Fibroblast of lung (primary cell): ENCODE measurements around the gene SUMF2. TPM values are rescaled to one million over a fixed set of nuclear protein-coding genes. Genes with fewer than 3 reads are reported as not detected.

Source experiments
- DNase-seq, 2 donors: peaks; one replicate each; pipeline versions ENCODE4 v3.0.0 to v3.0.0-alpha.2; 2010; ENCODE audit warnings: low read depth in 2 of 2
- H2AFZ ChIP-seq: 2 replicates; pipeline ENCODE4 v1.5.1; 2012; ENCODE audit warnings: low read length, control low read depth, inconsistent platforms
- H3K27ac ChIP-seq: 2 replicates; pipeline ENCODE4 v1.5.1; 2011; ENCODE audit warnings: low read length, control low read depth; ENCODE audit not compliant: insufficient read depth
- H3K27me3 ChIP-seq: 2 replicates; pipeline ENCODE4 v1.5.1; 2011; ENCODE audit warnings: mild to moderate bottlenecking, low read length; ENCODE audit not compliant: control insufficient read depth, insufficient read depth
- H3K36me3 ChIP-seq: 2 replicates; pipeline ENCODE4 v1.5.1; 2011; ENCODE audit warnings: low read length; ENCODE audit not compliant: control insufficient read depth, insufficient read depth
- H3K4me1 ChIP-seq: 2 replicates; pipeline ENCODE4 v1.5.1; 2011; ENCODE audit warnings: low read length; ENCODE audit not compliant: control insufficient read depth, insufficient read depth; ENCODE audit errors: extremely low read depth
- H3K4me2 ChIP-seq: 2 replicates; pipeline ENCODE4 v1.5.1; 2011; ENCODE audit warnings: low read length, control low read depth; ENCODE audit not compliant: insufficient read depth; ENCODE audit errors: extremely low read depth
- H3K4me3 ChIP-seq, 4 experiments: fragments of 200-600 bp in 1 of 4; sonication (generic) in 1 of 4; replicated peaks in 1 of 4; 2 replicates each; pipeline ENCODE4 v1.5.1; 2011 to 2016; ENCODE audit warnings: low read length in 4 of 4, low read depth in 3 of 4, mild to moderate bottlenecking in 3 of 4, control low read depth in 2 of 4, inconsistent platforms in 1 of 4, mixed read lengths in 1 of 4; ENCODE audit not compliant: insufficient read depth in 1 of 4; ENCODE audit errors: control extremely low read depth in 1 of 4
- H3K79me2 ChIP-seq: 2 replicates; pipeline ENCODE4 v1.5.1; 2012; ENCODE audit warnings: mild to moderate bottlenecking, low read length, inconsistent platforms; ENCODE audit not compliant: control insufficient read depth, insufficient read depth
- H3K9ac ChIP-seq: 2 replicates; pipeline ENCODE4 v1.5.1; 2011; ENCODE audit warnings: mild to moderate bottlenecking, low read length, control low read depth; ENCODE audit not compliant: insufficient read depth
- H3K9me3 ChIP-seq: 2 replicates; pipeline ENCODE4 v1.5.1; 2012; ENCODE audit warnings: low read depth, low read length; ENCODE audit not compliant: control insufficient read depth, insufficient read depth
- H4K20me1 ChIP-seq: 2 replicates; pipeline ENCODE4 v1.5.1; 2011; ENCODE audit warnings: low read length; ENCODE audit not compliant: control insufficient read depth, insufficient read depth; ENCODE audit errors: extremely low read depth
- EZH2 ChIP-seq: IDR thresholded peaks from 2 replicates; pipeline ENCODE4 v1.5.1; 2012; ENCODE audit warnings: low read length, control low read depth, mild to moderate bottlenecking; ENCODE audit errors: missing control alignments
- polyA plus RNA-seq, 2 donors: library from polyadenylated mRNA; depleted of rRNA in 1 of 2; stranded (reverse) in 1 of 2; unstranded in 1 of 2; fragments of >200 nt; gene quantifications; 2 replicates each; pipeline ENCODE4 v1.2.1, GENCODE V29; 2011 to 2012; ENCODE audit warnings: missing spikeins in 1 of 2
- total RNA-seq: library from RNA; depleted of rRNA; stranded (reverse); fragments of >200 nt; gene quantifications from 2 replicates; pipeline ENCODE4 v1.2.1, GENCODE V29; 2014
- TF ChIP-seq, protein P1 (sequence below), 2 donors: IDR thresholded peaks in 1 of 2; conservative IDR thresholded peaks in 1 of 2; 1 replicate in 1 of 2; 2 replicates in 1 of 2; pipeline ENCODE4 v1.5.1; 2011 to 2012; ENCODE audit warnings: low read length in 2 of 2, control low read depth in 1 of 2, inconsistent platforms in 1 of 2, low read depth in 1 of 2, mild to moderate bottlenecking in 1 of 2

The SUMF2 gene
- total and polyA plus RNA-seq, 2 donors (not counting 1 experiment from before 2014, with no cell fraction given) = 118 to 229 TPM

GRCh38 chr7:56051339-56052191 lies 12.5 kb upstream of the SUMF2 start, which contains the start of the genes CCT6A and PSPH:
Gene CCT6A, plus strand, starts transcription at chr7:56051765. Its CDS starts 84 bp downstream, at chr7:56051849.
Gene PSPH, minus strand, starts transcription at chr7:56051444. Its CDS starts 30,232 bp downstream, at chr7:56021212.
- peak within 1 kb of the TSS; percentile 91 for H3K4me2 ChIP-seq
- H3K79me2 ChIP-seq = peaks cover 40% of the 10 kb centered on the region
- peak within 1 kb of the TSS; percentile 90 for H2AFZ ChIP-seq
- H3K36me3 ChIP-seq = peaks cover 7% of the 10 kb centered on the region
- no peaks in the 10 kb centered on the region for H4K20me1 ChIP-seq
- DNase-seq = peak; percentile 98 to 99
- H3K9ac ChIP-seq = peak within 1 kb of the TSS; percentile 80
- H3K9me3 ChIP-seq = no peaks in the 10 kb centered on the region
- H3K27me3 ChIP-seq = no peaks in the 10 kb centered on the region
- TF ChIP-seq EZH2 = no peak
- TF ChIP-seq, protein P1, sequence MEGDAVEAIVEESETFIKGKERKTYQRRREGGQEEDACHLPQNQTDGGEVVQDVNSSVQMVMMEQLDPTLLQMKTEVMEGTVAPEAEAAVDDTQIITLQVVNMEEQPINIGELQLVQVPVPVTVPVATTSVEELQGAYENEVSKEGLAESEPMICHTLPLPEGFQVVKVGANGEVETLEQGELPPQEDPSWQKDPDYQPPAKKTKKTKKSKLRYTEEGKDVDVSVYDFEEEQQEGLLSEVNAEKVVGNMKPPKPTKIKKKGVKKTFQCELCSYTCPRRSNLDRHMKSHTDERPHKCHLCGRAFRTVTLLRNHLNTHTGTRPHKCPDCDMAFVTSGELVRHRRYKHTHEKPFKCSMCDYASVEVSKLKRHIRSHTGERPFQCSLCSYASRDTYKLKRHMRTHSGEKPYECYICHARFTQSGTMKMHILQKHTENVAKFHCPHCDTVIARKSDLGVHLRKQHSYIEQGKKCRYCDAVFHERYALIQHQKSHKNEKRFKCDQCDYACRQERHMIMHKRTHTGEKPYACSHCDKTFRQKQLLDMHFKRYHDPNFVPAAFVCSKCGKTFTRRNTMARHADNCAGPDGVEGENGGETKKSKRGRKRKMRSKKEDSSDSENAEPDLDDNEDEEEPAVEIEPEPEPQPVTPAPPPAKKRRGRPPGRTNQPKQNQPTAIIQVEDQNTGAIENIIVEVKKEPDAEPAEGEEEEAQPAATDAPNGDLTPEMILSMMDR (conservative IDR thresholded peaks at IDR 0.05 in 1 of 2, IDR thresholded peaks at IDR 0.05 in 1 of 2; ENCODE audit: low read depth in 1 of 2, low read length in 2 of 2) = no peak
- peak within 1 kb of the TSS; percentile 96 for H3K27ac ChIP-seq
- H3K4me3 ChIP-seq = peak within 1 kb of the TSS; percentile 50 to 99 (median 88)
- no peaks in the 10 kb centered on the region for H3K4me1 ChIP-seq

GRCh38 chr7:56053379-56053778 lies 10.7 kb upstream of the SUMF2 start:
- H3K9ac ChIP-seq = no peak overlapping the region
- no peak overlapping the region for H2AFZ ChIP-seq
- H3K9me3 ChIP-seq = no peaks in the 10 kb centered on the region
- H3K27ac ChIP-seq = no peak overlapping the region
- H3K36me3 ChIP-seq = peaks cover 11% of the 10 kb centered on the region
- H3K4me2 ChIP-seq = peak overlapping the region; percentile 15
- TF ChIP-seq, protein P1 (conservative IDR thresholded peaks at IDR 0.05 in 1 of 2, IDR thresholded peaks at IDR 0.05 in 1 of 2; ENCODE audit: low read depth in 1 of 2, low read length in 2 of 2) = no peak
- no peak for TF ChIP-seq EZH2
- H3K79me2 ChIP-seq = peaks cover 40% of the 10 kb centered on the region
- H3K4me3 ChIP-seq = no peak overlapping the region
- H4K20me1 ChIP-seq = no peaks in the 10 kb centered on the region
- DNase-seq = no peak
- H3K4me1 ChIP-seq = no peaks in the 10 kb centered on the region
- no peaks in the 10 kb centered on the region for H3K27me3 ChIP-seq

- Histone ChIP-seq H3K4me3 (no peak overlapping the region), H3K9me3 (no peaks in the 10 kb centered on the region), H3K79me2 (peaks cover 40% of the 10 kb centered on the region), H3K9ac (no peak overlapping the region), H3K27me3 (no peaks in the 10 kb centered on the region), H3K4me2 (no peak overlapping the region), H3K36me3 (peaks cover 11% of the 10 kb centered on the region), H2AFZ (no peak overlapping the region), H4K20me1 (no peaks in the 10 kb centered on the region), H3K4me1 (no peaks in the 10 kb centered on the region), H3K27ac (no peak overlapping the region)
- no peak for DNase-seq
- no peak for TF ChIP-seq EZH2
- TF ChIP-seq, protein P1 (conservative IDR thresholded peaks at IDR 0.05 in 1 of 2, IDR thresholded peaks at IDR 0.05 in 1 of 2; ENCODE audit: low read depth in 1 of 2, low read length in 2 of 2) = no peak
Measured at GRCh38 chr7:56053993-56054392, 10.1 kb upstream of the SUMF2 start.
